HEK293T (cell line): ENCODE results near the gene FBXO34.

Experiments used
- CTCF ChIA-PET: fragments of 350-600 bp; formaldehyde crosslinking; extraction: SDS; loops from one replicate; lab custom pipeline; 2021; ENCODE audit warnings: antibody characterized with exemption, inconsistent platforms; lab: Yijun Ruan, JAX
- POLR2A ChIA-PET: fragments of 350-600 bp; formaldehyde crosslinking; extraction: SDS; loops from one replicate; lab custom pipeline; 2020; ENCODE audit warnings: antibody characterized with exemption, inconsistent platforms; lab: Yijun Ruan, JAX
- DNase-seq: peaks from one replicate; pipeline ENCODE4 v3.0.0; 2012; ENCODE audit warnings: mixed read lengths; ENCODE audit errors: extremely low spot score
- ARNT ChIP-seq: fragments of 450-650 bp; IDR thresholded peaks from 2 replicates; pipeline ENCODE4 v1.6.1; 2017; ENCODE audit warnings: mild to moderate bottlenecking
- BHLHE40 ChIP-seq: fragments of 450-650 bp; IDR thresholded peaks from 2 replicates; pipeline ENCODE4 v1.6.1; 2016; ENCODE audit warnings: mild to moderate bottlenecking, moderate library complexity, borderline replicate concordance
- CTBP1 ChIP-seq: fragments of 450-650 bp; IDR thresholded peaks from 2 replicates; pipeline ENCODE4 v1.6.1; 2016; ENCODE audit warnings: borderline replicate concordance
- ELF4 ChIP-seq: fragments of 450-650 bp; IDR thresholded peaks from 2 replicates; pipeline ENCODE4 v1.6.1; 2017; ENCODE audit warnings: antibody characterized with exemption
- FOXA1 ChIP-seq: fragments of 450-650 bp; IDR thresholded peaks from 2 replicates; pipeline ENCODE4 v1.6.1; 2016; ENCODE audit warnings: mild to moderate bottlenecking
- FOXK2 ChIP-seq: fragments of 450-650 bp; IDR thresholded peaks from 2 replicates; pipeline ENCODE4 v1.6.1; 2016; ENCODE audit warnings: mild to moderate bottlenecking
- FOXM1 ChIP-seq: fragments of 450-650 bp; IDR thresholded peaks from 2 replicates; pipeline ENCODE4 v1.6.1; 2017; ENCODE audit warnings: mild to moderate bottlenecking, borderline replicate concordance
- HDGF ChIP-seq: fragments of 450-650 bp; IDR thresholded peaks from 2 replicates; pipeline ENCODE4 v1.6.1; 2017; ENCODE audit warnings: antibody characterized with exemption, borderline replicate concordance
- L3MBTL2 ChIP-seq: fragments of 450-650 bp; conservative IDR thresholded peaks from 2 replicates; pipeline ENCODE4 v1.6.1; 2016; ENCODE audit warnings: mild to moderate bottlenecking
- LEF1 ChIP-seq: fragments of 450-650 bp; IDR thresholded peaks from 2 replicates; pipeline ENCODE4 v1.6.1; 2017; ENCODE audit warnings: mild to moderate bottlenecking, borderline replicate concordance
- NFRKB ChIP-seq: fragments of 450-650 bp; IDR thresholded peaks from 2 replicates; pipeline ENCODE4 v1.6.1; 2016; ENCODE audit warnings: mild to moderate bottlenecking, moderate library complexity
- PKNOX1 ChIP-seq: fragments of 450-650 bp; IDR thresholded peaks from 2 replicates; pipeline ENCODE4 v1.6.1; 2016
- SP1 ChIP-seq: fragments of 450-650 bp; IDR thresholded peaks from 2 replicates; pipeline ENCODE4 v1.6.1; 2017
- SUZ12 ChIP-seq: fragments of 450-650 bp; IDR thresholded peaks from 2 replicates; pipeline ENCODE4 v1.6.1; 2016; ENCODE audit warnings: mild to moderate bottlenecking
- TARDBP ChIP-seq: fragments of 450-650 bp; IDR thresholded peaks from 2 replicates; pipeline ENCODE4 v1.6.1; 2016
- ZNF384 ChIP-seq: fragments of 450-650 bp; IDR thresholded peaks from 2 replicates; pipeline ENCODE4 v1.6.1; 2016

FBXO34 gene

GRCh38 chr14:55274751-55275150, 3.5 kb downstream of the FBXO34 start:
- CTCF ChIA-PET = interaction anchor here (3.1 kb wide), 1 partner anchor 80 kb away, joined by 12 read pairs; no protein-coding TSS in a partner anchor
- POLR2A ChIA-PET = no interaction called here

DNA sequence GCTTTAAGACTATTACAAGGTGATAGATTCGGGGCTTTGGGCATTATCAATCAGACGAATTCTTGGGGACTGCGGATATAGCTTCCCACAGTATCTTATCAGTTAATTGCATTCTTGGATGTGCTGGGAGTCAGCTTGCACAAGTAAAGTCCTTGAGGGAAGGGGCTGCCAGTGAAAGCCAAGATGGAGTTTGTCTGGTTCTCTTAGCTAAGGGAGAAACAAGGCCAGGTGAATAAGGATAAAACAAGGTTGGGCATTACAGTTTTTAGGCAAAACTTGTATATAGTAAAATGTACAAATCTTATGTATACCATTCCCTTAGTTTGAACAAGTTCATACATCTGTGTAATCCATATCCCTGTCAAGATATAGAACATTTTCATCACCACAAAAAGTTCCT, 5.5 kb downstream of the FBXO34 start:
- CTCF ChIA-PET = no interaction called here
- POLR2A ChIA-PET = no interaction called here
- DNase-seq = no peak
- TF ChIP-seq FOXM1 (no peak), TARDBP (no peak), FOXA1 (no peak), SUZ12 (no peak), FOXK2 (no peak), ARNT (no peak), HDGF (no peak), ELF4 (no peak), L3MBTL2 (no peak), LEF1 (no peak), ZNF384 (no peak)

More at GRCh38 chr14:55274751-55275150, 3.5 kb downstream of the FBXO34 start:
- DNase-seq = no peak
- TF ChIP-seq PKNOX1 (peak; percentile 26; the same call in 1 of the 2 replicates), FOXM1 (no peak)

- DNase-seq = no peak
- ChIA-PET POLR2A (no interaction called here), CTCF (no interaction called here)
- TF ChIP-seq SUZ12 (no peak), CTBP1 (no peak), ZNF384 (no peak), ARNT (no peak)
Measured at GRCh38 chr14:55277972-55278740, 6.9 kb downstream of the FBXO34 start.

DNA sequence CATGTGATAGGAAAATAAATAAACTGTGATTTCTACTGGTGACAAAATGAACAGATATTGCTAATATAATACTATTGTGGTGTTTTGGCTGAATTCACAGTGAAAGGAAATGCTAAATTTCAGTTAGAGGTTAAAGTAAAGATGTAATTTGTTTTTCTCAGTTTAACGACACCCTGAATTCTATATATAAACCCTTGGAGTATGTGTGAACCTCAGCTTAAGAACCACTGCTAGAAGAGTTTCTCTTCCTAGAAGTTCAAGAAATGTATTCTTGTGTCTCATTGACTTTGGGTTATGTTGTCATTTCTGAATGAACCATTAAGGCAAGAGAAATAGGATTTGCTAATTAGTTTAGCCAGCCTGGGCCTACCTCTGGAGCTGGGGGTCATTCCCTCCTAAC, 8.2 kb downstream of the FBXO34 start:
- CTCF ChIA-PET = no interaction called here
- POLR2A ChIA-PET = no interaction called here
- no peak for TF ChIP-seq FOXA1
- no peak for TF ChIP-seq NFRKB
- no peak for TF ChIP-seq SUZ12
- no peak for TF ChIP-seq LEF1
- no peak for TF ChIP-seq CTBP1
- no peak for TF ChIP-seq TARDBP
- TF ChIP-seq ARNT = no peak
- no peak for DNase-seq

GRCh38 chr14:55281316-55281839, 10.2 kb downstream of the FBXO34 start:
- ChIA-PET CTCF (interaction anchor here (0.6 kb wide), 1 partner anchor 109 kb away, joined by 4 read pairs; no protein-coding TSS in a partner anchor), POLR2A (no interaction called here)
- DNase-seq = no peak
- TF ChIP-seq SUZ12 = no peak
- no peak for TF ChIP-seq LEF1
- no peak for TF ChIP-seq ARNT
- TF ChIP-seq FOXK2 = no peak
- no peak for TF ChIP-seq FOXM1
- TF ChIP-seq SP1 = no peak
- TF ChIP-seq L3MBTL2 = no peak
- no peak for TF ChIP-seq NFRKB
- TF ChIP-seq PKNOX1 = no peak
- no peak for TF ChIP-seq FOXA1
- TF ChIP-seq BHLHE40 = no peak
- TF ChIP-seq HDGF = no peak
- no peak for TF ChIP-seq CTBP1
- no peak for TF ChIP-seq ZNF384
- TF ChIP-seq ELF4 = no peak
- no peak for TF ChIP-seq TARDBP

GRCh38 chr14:55285048-55285652, 13.9 kb downstream of the FBXO34 start:
- POLR2A ChIA-PET = no interaction called here
- CTCF ChIA-PET = interaction anchor here (2.5 kb wide), 1 partner anchor 69 kb away, joined by 17 read pairs; no protein-coding TSS in a partner anchor
- no peak for TF ChIP-seq FOXM1
- no peak for TF ChIP-seq BHLHE40
- TF ChIP-seq CTBP1 = no peak
- TF ChIP-seq HDGF = no peak
- TF ChIP-seq SUZ12 = no peak
- no peak for TF ChIP-seq ARNT
- no peak for TF ChIP-seq L3MBTL2
- TF ChIP-seq FOXK2 = no peak
- no peak for TF ChIP-seq ELF4
- TF ChIP-seq NFRKB = no peak
- no peak for TF ChIP-seq LEF1
- TF ChIP-seq TARDBP = no peak
- no peak; the same call in 1 of the 2 replicates for TF ChIP-seq ZNF384
- no peak for TF ChIP-seq SP1
- DNase-seq = no peak

GRCh38 chr14:55288439-55288838, 17.2 kb downstream of the FBXO34 start:
- TF ChIP-seq PKNOX1 (no peak), LEF1 (no peak), BHLHE40 (no peak), ZNF384 (no peak), L3MBTL2 (no peak), FOXM1 (no peak), ARNT (no peak), FOXA1 (no peak)
- POLR2A ChIA-PET = no interaction called here
- no peak for DNase-seq
- CTCF ChIA-PET = no interaction called here
